HG03342 (cell line): ENCODE results near the gene PPP6R3.
"Not testable (repeated sequence)": the region's sequence is repeated elsewhere in the genome, so short reads cannot be mapped to it uniquely, and the experiment has no call there.

ENCODE experiments used
- ATAC-seq: cut with Tn5 transposase; IDR thresholded peaks from one replicate; pipeline ENCODE4 v1.9.1; 2021; ENCODE audit warnings: mild to moderate bottlenecking, moderate library complexity; ENCODE audit not compliant: unreplicated experiment

The PPP6R3 gene

DNA sequence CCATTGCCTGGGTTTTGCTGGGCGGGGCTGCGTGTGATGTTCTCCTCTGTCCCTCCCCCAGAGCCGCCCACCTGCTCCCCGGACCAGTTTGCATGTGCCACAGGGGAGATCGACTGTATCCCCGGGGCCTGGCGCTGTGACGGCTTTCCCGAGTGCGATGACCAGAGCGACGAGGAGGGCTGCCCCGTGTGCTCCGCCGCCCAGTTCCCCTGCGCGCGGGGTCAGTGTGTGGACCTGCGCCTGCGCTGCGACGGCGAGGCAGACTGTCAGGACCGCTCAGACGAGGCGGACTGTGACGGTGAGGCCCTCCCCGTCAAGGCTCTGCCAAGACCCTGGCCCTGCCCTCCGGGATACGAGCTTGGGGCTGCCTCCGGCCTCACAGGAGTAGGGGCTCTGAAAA, 27.0 kb upstream of the PPP6R3 start:
- ATAC-seq: no peak

DNA sequence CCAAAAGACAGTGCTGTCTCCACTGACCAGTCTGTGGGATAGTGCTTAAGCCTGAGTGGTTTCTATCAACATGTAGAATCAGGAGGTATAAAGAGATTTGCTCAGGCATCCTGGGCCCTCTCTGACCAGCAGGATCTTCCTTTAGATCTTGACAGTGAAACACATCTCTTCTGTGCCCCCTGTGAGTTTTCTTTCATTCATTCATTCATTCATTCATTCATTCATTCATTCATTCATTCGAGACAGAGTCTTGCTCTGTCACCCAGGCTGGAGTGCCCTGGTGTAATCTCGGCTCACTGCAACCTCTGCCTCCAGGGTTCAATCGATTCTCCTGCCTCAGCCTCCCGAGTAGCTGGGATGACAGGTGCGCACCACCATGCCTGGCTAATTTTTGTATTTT, 26.4 kb upstream of the PPP6R3 start:
- ATAC-seq: not testable (repeated sequence)

DNA sequence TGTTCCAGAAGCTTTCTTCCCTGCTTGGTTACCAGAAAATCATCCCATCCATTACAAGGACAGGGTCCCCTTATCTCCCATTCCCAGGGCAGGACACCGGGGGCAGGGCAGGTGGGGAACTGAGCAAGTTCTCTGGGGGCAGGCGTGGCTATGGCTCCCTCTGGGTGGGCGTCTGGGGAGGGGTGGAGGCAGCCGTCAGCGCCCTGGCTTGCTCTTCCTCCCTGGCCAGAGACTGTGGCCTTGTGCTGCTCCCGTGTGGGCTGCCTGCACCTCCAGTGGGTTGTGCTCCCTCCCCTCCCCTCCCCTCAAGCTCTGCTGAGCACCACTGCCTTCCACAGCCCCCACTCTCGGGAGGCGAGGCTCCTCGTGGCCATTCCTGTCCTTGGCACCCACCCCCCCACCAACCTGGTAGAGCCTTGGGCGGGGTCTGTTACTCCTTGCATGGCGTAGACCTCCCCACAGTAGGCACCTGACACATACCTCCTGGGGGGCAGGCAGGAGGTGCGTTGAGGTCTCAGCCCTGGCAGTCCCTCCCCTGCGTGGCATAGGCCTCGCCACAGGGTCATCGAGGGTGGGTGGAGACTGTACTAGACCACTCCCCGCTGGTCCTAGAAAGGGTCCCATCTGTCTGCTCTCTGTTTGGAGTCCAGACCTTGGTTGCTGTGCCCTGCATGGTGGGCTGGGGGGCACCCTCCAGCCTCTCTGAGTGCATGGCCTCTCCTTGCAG, 24.2 kb upstream of the PPP6R3 start:
- ATAC-seq: no peak

DNA sequence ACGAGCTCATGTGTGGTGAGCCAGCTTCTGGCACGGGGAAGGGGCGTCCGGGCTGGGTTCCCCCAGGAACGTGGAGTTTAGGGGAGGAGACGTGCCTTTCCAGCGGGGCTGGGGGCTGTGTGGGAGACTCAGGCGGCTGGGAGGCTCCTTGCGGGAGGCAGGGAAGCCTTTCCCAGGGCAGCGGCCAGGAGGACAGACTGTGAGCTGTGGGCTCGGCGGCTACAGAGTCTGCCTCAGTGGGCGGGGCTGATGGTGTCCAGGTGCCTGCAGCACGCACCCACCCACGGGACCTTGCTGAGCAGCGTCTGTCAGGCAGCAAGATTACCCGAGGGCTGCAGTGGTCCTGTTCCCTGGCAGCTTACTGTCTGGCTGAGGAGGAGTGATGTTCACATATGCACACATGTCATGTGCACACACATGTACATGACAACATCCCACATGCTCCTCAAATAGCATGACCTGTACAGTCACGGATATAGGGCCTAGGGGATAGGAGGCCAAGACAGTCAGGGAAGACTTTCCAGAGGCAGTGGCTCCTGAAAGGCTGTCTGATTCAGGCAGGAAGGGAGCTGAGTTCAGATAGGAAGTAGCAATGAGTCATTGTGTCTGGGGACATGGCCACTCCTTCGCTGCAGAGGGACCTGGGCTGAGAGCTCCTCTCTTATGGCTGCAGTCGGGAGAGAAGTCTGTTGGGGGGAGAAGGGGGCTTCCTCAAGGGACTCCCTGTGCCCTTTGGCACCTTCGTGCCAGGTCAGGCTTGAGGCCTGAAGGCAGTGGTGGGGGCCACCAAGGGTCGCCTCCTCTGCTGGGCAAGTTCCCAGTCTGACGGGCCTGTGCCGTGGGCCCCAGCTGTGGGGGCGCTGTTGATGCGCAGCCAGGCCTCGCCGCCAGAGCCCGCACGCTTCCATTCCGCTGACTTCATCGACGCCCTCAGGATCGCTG, 23.3 kb upstream of the PPP6R3 start:
- ATAC-seq: no peak

GRCh38 chr11:68437927-68438657, 22.5 kb upstream of the PPP6R3 start:
- ATAC-seq: no peak

DNA sequence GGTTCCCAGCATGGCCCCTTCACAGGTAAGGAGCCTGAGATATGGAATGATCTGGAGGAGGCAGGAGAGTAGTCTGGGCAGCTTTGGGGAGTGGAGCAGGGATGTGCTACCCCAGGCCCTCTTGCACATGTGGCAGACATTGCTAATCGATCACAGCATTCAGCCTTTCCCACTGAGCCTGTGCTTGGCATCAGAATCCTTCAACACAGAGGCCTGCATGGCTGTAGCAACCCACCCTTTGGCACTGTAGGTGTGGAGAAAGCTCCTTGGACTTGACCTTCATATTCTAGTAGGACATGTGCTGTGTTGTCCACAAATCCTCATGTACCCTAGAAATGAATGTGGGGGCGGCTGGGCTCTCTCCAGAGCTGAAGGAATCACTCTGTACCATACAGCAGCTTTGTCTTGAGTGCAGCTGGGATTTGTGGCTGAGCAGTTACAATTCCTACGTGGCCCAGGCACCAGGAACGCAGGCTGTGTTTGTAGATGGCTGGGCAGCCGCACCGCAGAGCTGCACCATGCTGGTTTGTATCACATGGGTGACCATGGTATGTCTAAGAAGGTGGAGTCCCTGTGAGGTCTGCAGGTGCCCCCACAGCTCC, 21.8 kb upstream of the PPP6R3 start:
- ATAC-seq: no peak

- no peak for ATAC-seq
Measured at GRCh38 chr11:68439355-68440065, 21.0 kb upstream of the PPP6R3 start.

DNA sequence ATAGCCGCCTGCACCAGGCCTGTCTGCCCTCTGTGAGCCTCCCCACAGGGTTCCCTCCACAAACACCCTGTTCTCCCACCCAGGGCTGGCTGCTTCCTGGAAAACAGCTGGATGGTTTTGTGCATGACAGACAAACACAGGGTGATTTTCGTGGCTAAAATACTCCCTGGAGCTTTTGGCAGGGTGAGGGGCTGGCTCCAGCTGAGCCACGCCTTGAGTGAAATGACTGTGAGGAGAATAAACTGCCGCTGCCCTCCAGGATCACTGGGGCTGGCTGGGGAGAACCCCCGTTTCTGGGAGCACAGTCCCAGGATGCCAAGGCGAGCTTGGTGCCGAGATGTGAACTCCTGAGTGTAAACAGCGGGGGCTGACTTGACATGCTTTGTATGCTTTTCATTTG, 20.3 kb upstream of the PPP6R3 start:
- ATAC-seq: no peak

DNA sequence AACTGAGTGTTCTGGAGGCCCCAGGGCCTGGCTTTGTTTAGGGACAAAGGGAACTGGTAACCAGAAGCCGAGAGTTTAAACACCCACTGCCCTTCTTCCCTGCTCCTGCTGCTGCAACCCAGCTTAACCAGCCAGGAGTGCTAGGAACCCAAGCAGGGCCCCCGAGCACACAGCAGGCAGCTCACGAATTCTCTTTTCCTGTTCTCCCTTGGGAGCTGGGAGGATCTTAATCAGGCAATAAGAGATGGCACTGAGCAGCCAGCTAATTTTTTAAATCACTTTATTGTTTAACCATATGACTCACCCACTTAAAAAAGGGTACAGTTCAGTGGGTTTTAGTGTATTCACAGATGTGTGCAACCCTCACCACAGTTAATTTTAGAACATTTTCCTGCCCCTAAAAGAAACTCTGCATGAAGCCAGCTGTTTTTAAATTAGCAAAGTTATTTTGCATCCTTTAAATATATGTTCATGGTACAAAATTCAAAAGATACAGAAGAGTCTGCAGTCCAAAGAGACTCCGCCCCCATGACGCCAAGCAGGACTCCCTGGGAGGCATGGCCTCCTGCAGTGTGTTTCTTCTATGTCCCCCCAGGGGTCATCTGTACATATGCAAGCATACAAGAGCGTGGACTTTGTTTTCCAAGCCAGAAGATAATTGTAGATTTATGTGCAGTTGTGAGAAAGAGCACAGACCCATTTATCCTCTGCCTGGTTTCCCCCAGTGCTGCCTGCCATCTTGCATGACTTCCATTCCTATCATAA, 18.9 kb upstream of the PPP6R3 start:
- no peak for ATAC-seq

GRCh38 chr11:68442433-68442832, 18.1 kb upstream of the PPP6R3 start:
- no peak for ATAC-seq

DNA sequence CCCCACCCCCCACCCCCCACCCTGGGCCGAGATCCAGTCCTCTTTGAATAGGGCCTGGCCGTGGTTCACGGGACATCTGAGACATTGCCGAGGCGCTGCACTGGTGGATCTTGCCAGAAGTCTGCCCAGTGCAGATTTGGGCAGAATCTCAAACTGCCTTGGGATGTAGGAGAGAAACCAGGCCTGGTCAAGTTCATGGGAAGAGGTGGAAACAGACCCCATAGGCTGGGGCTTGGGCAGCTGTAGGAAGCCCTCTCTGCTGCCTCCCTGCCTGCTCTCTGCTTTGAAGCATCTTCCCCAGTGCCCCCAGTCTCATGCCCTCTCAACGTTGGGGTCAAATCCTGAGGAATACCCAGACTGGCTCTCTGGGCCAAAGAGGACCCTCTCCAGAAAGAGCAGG, 16.0 kb upstream of the PPP6R3 start:
- no peak for ATAC-seq

DNA sequence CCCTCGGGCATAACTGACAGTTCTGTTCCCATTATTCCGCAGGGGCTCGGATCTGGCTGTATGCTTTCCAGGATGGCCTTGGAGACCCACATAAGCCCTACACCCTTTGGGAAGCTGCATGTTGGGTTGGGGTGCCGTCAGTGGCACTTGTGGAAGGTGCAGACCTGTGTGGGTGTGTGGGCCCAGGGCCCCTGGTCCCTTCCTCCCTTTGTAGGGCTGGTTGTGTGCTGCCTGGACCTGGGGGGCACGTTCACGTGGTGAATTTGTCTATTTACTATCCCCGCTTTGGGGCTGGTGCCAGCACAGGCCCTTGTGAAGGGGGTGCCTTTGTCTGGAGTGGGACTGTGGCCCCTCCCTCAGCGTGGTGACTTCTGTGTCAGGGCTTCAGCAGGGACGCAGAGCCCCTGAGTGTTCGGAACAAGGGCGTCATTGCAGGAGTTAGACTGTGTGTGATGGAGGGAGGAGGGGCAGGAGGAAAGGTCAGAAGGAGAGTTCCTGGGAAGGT, 15.0 kb upstream of the PPP6R3 start:
- no peak for ATAC-seq

GRCh38 chr11:68446046-68446725, 14.4 kb upstream of the PPP6R3 start:
- no peak for ATAC-seq

DNA sequence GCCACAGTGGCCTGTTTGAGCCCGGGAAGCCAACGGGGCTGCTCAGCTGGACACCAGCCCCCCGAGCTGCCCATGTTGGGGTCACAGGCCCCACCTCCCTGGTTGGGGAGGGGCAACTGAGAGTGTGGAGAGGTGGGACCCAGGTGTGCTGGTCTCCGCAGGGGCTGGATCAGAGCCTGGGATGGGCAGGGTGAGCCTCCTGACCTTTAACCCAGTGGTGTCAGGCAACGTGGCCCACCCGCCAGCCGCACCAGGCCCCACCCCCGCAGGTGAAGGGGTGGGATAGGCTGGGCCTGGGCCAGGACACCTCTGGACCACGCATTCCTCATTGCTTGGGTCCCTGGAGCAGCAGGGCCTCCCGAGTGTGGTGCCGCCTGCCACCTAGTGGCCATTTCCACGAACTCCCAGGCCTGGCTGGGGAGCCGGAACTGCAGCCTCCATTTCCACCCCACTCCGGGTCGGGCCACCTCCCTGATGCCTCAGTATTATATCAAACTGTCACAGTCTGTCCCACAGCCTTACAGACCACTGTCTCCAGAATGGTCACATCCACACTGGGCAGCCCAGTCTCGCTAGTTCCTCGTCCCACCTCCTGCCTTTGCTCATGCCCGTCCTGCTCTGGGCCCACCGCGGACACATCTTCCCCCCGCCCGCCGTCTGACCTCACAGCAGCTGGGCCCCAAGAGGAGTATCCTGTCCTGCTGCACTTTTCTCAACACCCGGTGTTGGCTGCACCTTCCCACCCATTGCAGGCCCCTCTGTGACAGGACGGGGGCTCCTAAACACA, 13.3 kb upstream of the PPP6R3 start:
- ATAC-seq: peak; percentile 58

GRCh38 chr11:68447914-68448313, 12.6 kb upstream of the PPP6R3 start:
- ATAC-seq: not testable (repeated sequence)

DNA sequence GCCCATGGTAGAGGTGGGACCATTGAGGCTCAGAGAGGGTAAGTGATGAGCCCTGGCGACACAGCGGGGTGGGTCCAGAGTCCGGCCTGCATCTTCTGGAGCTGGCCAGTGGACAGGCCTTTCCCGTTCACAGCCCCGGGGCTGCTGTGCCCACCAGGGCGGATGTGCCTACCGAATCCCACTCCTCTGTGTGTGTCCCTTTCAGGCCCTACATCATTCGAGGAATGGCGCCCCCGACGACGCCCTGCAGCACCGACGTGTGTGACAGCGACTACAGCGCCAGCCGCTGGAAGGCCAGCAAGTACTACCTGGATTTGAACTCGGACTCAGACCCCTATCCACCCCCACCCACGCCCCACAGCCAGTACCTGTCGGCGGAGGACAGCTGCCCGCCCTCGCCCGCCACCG, 11.9 kb upstream of the PPP6R3 start:
- no peak for ATAC-seq

GRCh38 chr11:68449951-68450350, 10.6 kb upstream of the PPP6R3 start:
- ATAC-seq: no peak

- no peak for ATAC-seq
Measured at GRCh38 chr11:68450711-68451110, 9.8 kb upstream of the PPP6R3 start.
